Fibroblast of gingiva (primary cell): ENCODE data around the gene DNAH1.

Source experiments
- DNase-seq: peaks from one replicate; pipeline ENCODE4 v3.0.0-alpha.2; 2011; ENCODE audit warnings: low read depth

Gene DNAH1

GRCh38 chr3:52391096-52391495 lies 75.0 kb downstream of the DNAH1 start:
- no peak for DNase-seq

DNA sequence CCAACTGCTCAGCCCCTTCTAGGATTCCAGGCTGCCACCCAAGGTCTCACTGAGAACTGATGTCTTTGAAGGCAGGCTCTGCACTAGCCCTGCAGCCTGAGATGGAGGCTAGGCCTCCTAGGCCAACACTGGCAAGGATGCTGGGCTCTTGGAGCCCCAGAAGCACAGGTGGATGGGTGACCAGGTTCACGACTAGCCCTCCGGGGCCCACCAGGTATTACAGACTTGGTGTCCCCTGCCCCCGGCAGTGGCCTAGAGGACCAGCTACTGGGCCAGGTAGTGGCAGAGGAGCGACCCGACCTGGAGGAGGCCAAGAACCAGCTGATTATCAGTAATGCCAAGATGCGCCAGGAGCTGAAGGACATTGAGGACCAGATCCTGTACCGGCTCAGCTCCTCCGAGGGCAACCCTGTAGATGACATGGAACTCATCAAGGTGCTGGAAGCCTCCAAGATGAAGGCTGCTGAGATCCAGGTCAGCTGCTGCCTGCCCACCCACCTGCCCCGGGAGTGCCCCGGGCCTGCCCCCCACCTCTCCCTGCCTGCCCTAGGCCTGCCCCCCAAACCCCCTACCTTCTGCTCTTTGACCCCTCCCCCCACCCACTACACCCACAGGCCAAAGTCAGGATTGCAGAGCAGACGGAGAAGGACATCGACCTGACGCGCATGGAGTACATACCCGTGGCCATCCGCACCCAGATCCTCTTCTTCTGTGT lies 76.3 kb downstream of the DNAH1 start:
- no peak for DNase-seq

DNA sequence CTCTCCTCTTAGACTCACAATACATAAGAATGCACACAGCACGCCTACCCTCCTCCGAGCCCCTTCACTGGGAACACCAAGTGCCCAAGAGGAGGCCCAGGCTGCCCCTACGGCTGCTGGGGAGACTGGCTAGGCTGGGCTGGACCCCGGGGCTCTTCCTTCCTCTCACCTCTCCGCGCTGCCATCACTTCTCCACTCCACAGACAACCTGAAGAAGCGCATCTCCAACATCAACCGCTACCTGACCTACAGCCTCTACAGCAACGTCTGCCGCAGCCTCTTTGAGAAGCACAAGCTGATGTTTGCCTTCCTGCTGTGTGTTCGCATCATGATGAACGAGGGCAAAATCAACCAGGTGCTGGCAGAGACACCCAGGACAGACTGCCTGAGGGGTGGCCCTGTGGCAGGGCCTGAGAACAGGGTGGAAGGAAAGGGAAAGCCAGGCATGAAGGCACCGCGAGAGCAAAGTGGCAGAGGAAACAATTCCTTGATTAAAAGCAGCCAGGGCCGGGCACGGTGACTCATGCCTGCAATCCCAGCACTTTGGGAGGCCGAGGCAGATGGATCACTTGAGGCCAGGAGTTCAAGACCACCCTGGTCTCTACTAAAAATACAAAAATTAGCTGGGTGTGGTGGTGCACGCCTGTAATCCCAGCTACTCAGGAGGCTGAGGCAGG lies 77.2 kb downstream of the DNAH1 start:
- no peak for DNase-seq

DNA sequence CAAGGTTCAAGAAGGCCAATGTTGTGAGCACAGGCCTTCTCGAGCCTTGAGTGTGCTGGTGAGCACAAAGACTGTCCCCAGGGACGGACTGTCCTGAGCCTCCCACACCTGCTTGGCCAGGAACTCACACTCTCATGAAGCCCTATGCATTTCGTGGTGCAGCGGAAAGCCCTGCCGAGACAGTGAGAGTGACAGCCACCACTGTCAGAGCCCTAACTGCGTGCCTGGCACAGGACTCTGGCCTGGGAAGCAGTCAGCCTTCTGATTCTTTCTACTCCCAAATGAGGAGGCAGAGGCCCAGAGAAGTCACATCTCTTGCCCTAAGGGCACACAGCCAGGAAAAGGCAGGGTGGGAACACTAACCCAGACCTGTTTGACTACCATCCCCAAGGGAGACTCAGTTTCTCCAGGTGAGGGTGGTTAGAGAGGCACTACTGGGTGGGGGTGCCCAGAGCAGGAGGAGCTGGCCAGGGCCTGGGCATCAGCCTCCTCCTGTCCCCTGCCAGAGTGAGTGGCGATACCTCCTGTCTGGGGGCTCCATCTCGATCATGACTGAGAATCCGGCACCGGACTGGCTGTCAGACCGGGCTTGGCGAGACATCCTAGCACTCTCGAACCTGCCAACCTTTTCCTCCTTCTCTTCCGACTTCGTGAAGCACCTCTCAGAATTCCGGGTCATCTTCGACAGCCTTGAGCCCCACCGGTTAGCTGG lies 78.0 kb downstream of the DNAH1 start:
- DNase-seq = no peak

GRCh38 chr3:52394751-52395502 lies 78.8 kb downstream of the DNAH1 start:
- DNase-seq = no peak

DNA sequence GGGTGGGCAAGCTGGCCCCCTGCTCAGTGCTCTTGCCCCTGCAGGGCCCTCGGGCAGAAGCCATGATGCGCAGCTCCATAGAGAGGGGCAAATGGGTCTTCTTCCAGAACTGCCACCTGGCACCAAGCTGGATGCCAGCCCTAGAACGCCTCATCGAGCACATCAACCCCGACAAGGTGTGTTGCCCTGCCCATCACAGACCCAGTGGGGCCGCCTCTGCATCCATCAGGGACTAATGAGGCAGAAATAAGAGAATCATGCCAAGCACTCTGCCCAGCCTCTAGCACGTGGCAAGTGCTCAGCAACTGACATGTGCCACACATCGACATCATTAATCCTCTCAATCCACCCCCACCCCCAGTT lies 79.4 kb downstream of the DNAH1 start:
- DNase-seq = no peak

DNA sequence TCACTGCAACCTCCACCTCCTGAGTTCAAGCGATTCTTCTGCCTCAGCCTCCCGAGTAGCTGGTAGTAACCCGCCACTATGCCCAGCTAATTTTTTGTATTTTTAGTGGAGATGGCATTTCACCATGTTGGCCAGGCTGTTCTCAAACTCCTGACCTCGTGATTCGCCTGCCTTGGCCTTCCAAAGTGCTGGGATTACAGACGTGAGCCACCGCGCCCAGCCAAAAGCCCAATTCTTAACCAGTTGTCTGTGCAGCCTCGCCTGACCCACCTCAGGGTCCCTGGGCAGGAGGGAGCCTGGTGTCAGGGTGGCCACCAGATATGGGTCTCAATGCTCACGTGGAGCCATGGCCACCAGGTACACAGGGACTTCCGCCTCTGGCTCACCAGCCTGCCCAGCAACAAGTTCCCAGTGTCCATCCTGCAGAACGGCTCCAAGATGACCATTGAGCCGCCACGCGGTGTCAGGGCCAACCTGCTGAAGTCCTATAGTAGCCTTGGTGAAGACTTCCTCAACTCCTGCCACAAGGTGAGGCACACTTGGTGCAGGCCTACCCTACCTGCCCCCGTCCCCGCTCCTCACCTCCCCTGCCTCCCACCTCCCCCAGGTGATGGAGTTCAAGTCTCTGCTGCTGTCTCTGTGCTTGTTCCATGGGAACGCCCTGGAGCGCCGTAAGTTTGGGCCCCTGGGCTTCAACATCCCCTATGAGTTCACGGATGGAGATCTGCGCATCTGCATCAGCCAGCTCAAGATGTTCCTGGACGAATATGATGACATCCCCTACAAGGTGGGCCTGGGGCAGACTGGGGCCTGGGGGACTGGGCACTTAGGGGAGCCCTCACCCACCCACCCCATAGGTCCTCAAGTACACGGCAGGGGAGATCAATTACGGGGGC lies 80.1 kb downstream of the DNAH1 start:
- DNase-seq = no peak

DNA sequence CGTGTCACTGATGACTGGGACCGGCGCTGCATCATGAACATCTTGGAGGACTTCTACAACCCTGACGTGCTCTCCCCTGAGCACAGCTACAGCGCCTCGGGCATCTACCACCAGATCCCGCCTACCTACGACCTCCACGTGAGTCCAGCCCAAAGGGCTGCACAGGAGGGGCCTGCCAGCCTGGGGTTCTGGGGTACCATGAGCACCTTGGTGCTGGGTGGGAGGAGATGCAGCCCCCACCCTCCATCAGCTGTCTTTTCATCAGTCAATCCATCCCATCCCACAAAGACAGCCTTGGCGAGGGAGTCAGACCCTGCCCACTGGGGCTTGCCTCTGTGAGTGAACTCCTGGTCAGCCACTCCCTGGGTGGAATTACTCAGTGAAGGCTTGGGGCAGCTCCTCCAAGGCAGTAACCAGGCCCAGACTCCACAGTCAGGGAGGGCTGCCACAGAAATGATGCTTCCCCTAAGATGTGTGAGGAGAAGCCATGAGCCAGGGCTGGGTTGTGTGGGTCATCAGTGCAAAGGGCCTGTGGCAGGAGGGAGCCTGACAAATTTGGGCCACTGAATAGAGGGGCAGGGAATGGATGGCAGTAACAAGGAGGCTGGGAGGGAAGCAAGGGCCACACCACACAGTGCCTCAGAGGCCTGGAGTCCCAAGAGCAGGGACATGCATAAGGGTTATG lies 80.9 kb downstream of the DNAH1 start:
- no peak for DNase-seq

DNA sequence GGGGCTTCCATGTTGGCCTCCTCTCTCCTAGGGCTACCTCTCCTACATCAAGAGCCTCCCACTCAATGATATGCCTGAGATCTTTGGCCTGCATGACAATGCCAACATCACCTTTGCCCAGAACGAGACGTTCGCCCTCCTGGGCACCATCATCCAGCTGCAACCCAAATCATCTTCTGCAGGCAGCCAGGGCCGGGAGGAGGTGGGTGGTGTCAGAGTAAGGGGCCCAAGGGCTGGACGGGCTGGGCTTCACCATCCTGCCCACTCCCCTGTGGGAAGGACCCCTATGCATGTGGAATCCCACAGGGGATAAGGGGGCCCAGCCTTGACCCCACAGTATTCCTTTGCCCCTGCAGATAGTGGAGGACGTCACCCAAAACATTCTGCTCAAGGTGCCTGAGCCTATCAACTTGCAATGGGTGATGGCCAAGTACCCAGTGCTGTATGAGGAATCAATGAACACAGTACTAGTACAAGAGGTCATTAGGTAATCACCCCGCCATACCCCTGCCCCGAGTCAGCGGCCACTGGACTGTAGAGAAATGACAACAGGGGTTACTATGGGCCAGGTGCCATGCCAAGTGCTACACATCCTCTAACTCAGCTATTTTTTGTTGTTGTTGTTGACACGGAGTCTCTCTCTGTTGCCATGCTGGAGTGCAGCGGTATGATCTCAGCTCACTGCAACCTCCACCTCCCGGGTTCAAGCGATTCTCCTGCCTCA lies 81.7 kb downstream of the DNAH1 start:
- DNase-seq = no peak

GRCh38 chr3:52398670-52399081 lies 82.6 kb downstream of the DNAH1 start:
- DNase-seq = no peak

DNA sequence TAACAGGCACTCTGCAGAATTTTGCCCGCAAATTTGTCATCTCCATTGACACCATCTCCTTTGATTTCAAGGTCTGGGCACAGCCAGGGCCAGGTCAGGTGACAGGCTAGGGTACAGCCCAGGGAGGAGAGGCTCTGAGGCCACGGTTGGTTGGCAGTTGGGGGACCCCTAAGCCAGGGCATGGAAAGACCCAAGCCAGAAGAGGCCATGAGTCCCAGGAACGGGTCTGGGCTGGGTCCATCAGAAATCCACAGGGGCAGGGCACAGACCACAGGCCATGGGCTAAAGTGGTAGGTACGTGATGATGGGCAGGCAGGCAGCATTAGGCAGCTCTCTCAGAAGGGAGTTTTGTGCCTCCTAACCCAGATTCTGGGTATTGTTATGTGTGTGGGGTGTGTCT lies 83.0 kb downstream of the DNAH1 start:
- DNase-seq = no peak

GRCh38 chr3:52399593-52399992 lies 83.5 kb downstream of the DNAH1 start:
- no peak for DNase-seq

DNA sequence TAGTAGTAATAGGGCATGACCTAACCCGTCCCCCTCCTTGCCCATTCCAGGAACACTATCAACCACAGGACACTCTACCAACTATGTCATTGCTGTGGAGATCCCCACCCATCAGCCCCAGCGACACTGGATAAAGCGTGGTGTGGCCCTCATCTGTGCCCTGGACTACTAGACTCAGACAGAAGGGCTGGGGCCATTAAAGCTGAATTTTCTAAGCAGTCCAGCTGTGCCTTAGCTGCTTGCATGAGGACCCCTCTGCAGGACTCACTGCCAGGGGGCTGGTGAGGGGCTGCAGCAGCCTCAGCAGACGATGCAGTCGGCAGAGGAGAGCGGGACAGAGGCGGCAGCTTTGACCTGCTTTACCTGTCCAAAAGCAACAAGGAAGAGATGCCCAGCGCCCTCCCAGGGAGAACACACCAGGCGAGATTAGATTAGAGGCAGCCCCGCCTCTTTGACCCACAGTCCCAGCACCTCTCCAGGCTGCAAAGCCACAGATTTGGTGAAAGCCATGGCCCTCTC lies 84.2 kb downstream of the DNAH1 start:
- no peak for DNase-seq

GRCh38 chr3:52401021-52401420 lies 84.9 kb downstream of the DNAH1 start:
- DNase-seq = no peak

- DNase-seq = no peak
Measured at GRCh38 chr3:52401551-52401950, 85.4 kb downstream of the DNAH1 start.

- DNase-seq = no peak
Measured at GRCh38 chr3:52402101-52402521, 86.0 kb downstream of the DNAH1 start.

DNA sequence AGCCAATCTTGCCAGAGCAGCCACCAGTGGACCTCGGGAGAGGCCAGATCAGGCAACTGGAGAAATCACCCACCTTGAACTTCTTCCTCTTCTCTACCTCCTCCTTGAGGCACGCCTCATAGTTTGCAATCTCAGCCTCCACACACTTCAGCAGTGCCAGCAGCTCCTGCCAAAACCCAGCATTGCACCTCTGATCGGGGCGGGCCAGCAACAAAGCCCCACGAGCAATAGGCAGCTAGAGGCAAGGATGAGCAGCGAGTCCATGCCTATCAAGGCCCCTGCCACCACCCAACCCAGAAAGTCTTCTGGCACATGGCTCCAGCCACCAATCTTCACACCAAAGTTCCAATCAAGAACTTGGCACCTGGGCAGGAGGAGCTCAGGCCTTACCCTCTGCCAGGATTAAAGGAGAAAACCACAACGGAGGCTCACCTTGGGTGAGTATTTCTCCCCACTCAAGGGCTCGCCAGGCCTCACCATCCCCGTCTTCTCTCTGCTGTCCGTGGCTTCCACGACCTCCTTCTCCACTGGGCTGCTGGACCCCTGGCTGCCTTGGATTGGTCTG lies 86.7 kb downstream of the DNAH1 start:
- DNase-seq = no peak

GRCh38 chr3:52403271-52403841 lies 87.2 kb downstream of the DNAH1 start:
- no peak for DNase-seq

GRCh38 chr3:52403955-52404354 lies 87.8 kb downstream of the DNAH1 start:
- no peak for DNase-seq
